ENCODE results near the gene MRPL4. TPM values are rescaled to one million over a fixed set of nuclear protein-coding genes. Genes with fewer than 3 reads are reported as not detected.

Gene MRPL4
- total RNA-seq, result 10 to 100 TPM; 26.2 to 28.2 TPM
- long read RNA-seq, donor 1, transcript MRPL4-201 (9 exons, 1,455 nt), result major isoform, 7 of 13 reads
- long read RNA-seq, donor 1, partial matches to known transcripts, result 3 of 13 reads
- long read RNA-seq, donor 1, other reads (novel, unspliced or antisense), result 0 of 13 reads
- long read RNA-seq, donor 2, transcript MRPL4-201 (9 exons, 1,455 nt), result major isoform, 45 of 71 reads
- long read RNA-seq, donor 2, transcript MRPL4-207 (8 exons, 1,423 nt), result minor isoform, 14 of 71 reads
- long read RNA-seq, donor 2, partial matches to known transcripts, result 11 of 71 reads
- long read RNA-seq, donor 2, other reads (novel, unspliced or antisense), result 1 of 71 reads

GRCh38 chr19:10251792-10252694, at the start of gene MRPL4:
Gene MRPL4 (plus strand): TSS chr19:10252214. CDS start chr19:10252254, 40 bp downstream.
- intact Hi-C loops (cut with DNase I), result loop anchor here in 1 of 2 donors (10.0 kb wide), 1 partner anchor 317 kb away; the partner anchor contains the start of gene OLFM2
- DNase-seq (ENCODE audit: low spot score), result peak; percentile 98

- intact Hi-C loops (cut with DNase I), result no loop called here
Measured at GRCh38 chr19:10203686-10204085, 48.3 kb upstream of the MRPL4 start.

GRCh38 chr19:10205636-10206035, 46.4 kb upstream of the MRPL4 start:
- DNase-seq (ENCODE audit: low spot score), result no peak
- intact Hi-C loops (cut with DNase I), result no loop called here

More at GRCh38 chr19:10203686-10204085, 48.3 kb upstream of the MRPL4 start:
- DNase-seq (ENCODE audit: low spot score), result no peak

GRCh38 chr19:10206226-10206885, 45.7 kb upstream of the MRPL4 start:
- intact Hi-C loops (cut with DNase I), result no loop called here
- no peak for DNase-seq (ENCODE audit: low spot score)

GRCh38 chr19:10207026-10207425, 45.0 kb upstream of the MRPL4 start:
- intact Hi-C loops (cut with DNase I), result no loop called here
- no peak for DNase-seq (ENCODE audit: low spot score)

- intact Hi-C loops (cut with DNase I), result no loop called here
- DNase-seq (ENCODE audit: low spot score), result no peak
Measured at GRCh38 chr19:10209315-10209714, 42.7 kb upstream of the MRPL4 start.

GRCh38 chr19:10211061-10211460, 41.0 kb upstream of the MRPL4 start:
- DNase-seq (ENCODE audit: low spot score), result no peak
- intact Hi-C loops (cut with DNase I), result no loop called here

GRCh38 chr19:10211691-10212090, 40.3 kb upstream of the MRPL4 start:
- DNase-seq (ENCODE audit: low spot score), result no peak
- intact Hi-C loops (cut with DNase I), result no loop called here

GRCh38 chr19:10214784-10215183, 37.2 kb upstream of the MRPL4 start:
- intact Hi-C loops (cut with DNase I), result no loop called here
- DNase-seq (ENCODE audit: low spot score), result no peak

GRCh38 chr19:10217085-10217484, 34.9 kb upstream of the MRPL4 start:
- no peak for DNase-seq (ENCODE audit: low spot score)
- intact Hi-C loops (cut with DNase I), result no loop called here

- no peak for DNase-seq (ENCODE audit: low spot score)
- intact Hi-C loops (cut with DNase I), result no loop called here
Measured at GRCh38 chr19:10219678-10220077, 32.3 kb upstream of the MRPL4 start.

- intact Hi-C loops (cut with DNase I), result no loop called here
- DNase-seq (ENCODE audit: low spot score), result no peak
Measured at GRCh38 chr19:10220695-10221094, 31.3 kb upstream of the MRPL4 start.

GRCh38 chr19:10222201-10222890, 29.7 kb upstream of the MRPL4 start:
- DNase-seq (ENCODE audit: low spot score), result no peak
- intact Hi-C loops (cut with DNase I), result no loop called here

- no peak for DNase-seq (ENCODE audit: low spot score)
- intact Hi-C loops (cut with DNase I), result no loop called here
Measured at GRCh38 chr19:10223488-10224213, 28.4 kb upstream of the MRPL4 start.

GRCh38 chr19:10224337-10224736, 27.7 kb upstream of the MRPL4 start:
- intact Hi-C loops (cut with DNase I), result no loop called here
- no peak for DNase-seq (ENCODE audit: low spot score)

GRCh38 chr19:10226021-10226375, 26.0 kb upstream of the MRPL4 start:
- no peak for DNase-seq (ENCODE audit: low spot score)
- intact Hi-C loops (cut with DNase I), result no loop called here

GRCh38 chr19:10226376-10227025, 25.5 kb upstream of the MRPL4 start:
- intact Hi-C loops (cut with DNase I), result no loop called here
- DNase-seq (ENCODE audit: low spot score), result peak; percentile 94
